Measurements from ENCODE around the gene EIF3I. TPM values are rescaled to one million over a fixed set of nuclear protein-coding genes. Genes with fewer than 3 reads are reported as not detected.

Gene EIF3I
- 283 and 299 TPM in 2 replicates for total RNA-seq (2014; rRNA removed; shearing (Covaris generic))

- peak; percentile 78 for DNase-seq (ENCODE audit: low spot score)
Measured at GRCh38 chr1:32221980-32222755, at the start of gene EIF3I, which contains the start of gene TMEM234. EIF3I (plus strand) TSS chr1:32222407; CDS start chr1:32222442, 35 bp downstream. TMEM234 (minus strand) TSS chr1:32222353; CDS start chr1:32222322, 31 bp downstream.

GRCh38 chr1:32172621-32173245 is 49.5 kb upstream of the EIF3I start:
- DNase-seq (ENCODE audit: low spot score) = peak; percentile 22

- DNase-seq (ENCODE audit: low spot score) = no peak
Measured at GRCh38 chr1:32178380-32179192, 43.6 kb upstream of the EIF3I start.

- no peak for DNase-seq (ENCODE audit: low spot score)
Measured at GRCh38 chr1:32179193-32179442, 43.1 kb upstream of the EIF3I start.

- peak; percentile 44 for DNase-seq (ENCODE audit: low spot score)
Measured at GRCh38 chr1:32179443-32180185, 42.6 kb upstream of the EIF3I start, which contains the start of gene TXLNA. TXLNA (plus strand) TSS chr1:32179675; CDS start chr1:32180346, 671 bp downstream.

- no peak for DNase-seq (ENCODE audit: low spot score)
Measured at GRCh38 chr1:32180186-32181060, 41.8 kb upstream of the EIF3I start.

- no peak for DNase-seq (ENCODE audit: low spot score)
Measured at GRCh38 chr1:32181065-32181464, 41.1 kb upstream of the EIF3I start.

- DNase-seq (ENCODE audit: low spot score) = no peak
Measured at GRCh38 chr1:32181563-32181962, 40.6 kb upstream of the EIF3I start.

- no peak for DNase-seq (ENCODE audit: low spot score)
Measured at GRCh38 chr1:32182060-32182459, 40.1 kb upstream of the EIF3I start.

GRCh38 chr1:32184650-32185049 is 37.6 kb upstream of the EIF3I start:
- no peak for DNase-seq (ENCODE audit: low spot score)

- no peak for DNase-seq (ENCODE audit: low spot score)
Measured at GRCh38 chr1:32186077-32186476, 36.1 kb upstream of the EIF3I start.

GRCh38 chr1:32186491-32186890 is 35.7 kb upstream of the EIF3I start:
- DNase-seq (ENCODE audit: low spot score) = no peak

GRCh38 chr1:32187850-32188249 is 34.4 kb upstream of the EIF3I start:
- no peak for DNase-seq (ENCODE audit: low spot score)

- no peak for DNase-seq (ENCODE audit: low spot score)
Measured at GRCh38 chr1:32192220-32192948, 29.8 kb upstream of the EIF3I start.

GRCh38 chr1:32194984-32195383 is 27.2 kb upstream of the EIF3I start:
- no peak for DNase-seq (ENCODE audit: low spot score)

GRCh38 chr1:32195531-32195930 is 26.7 kb upstream of the EIF3I start:
- DNase-seq (ENCODE audit: low spot score) = no peak

GRCh38 chr1:32195972-32196823 is 26.0 kb upstream of the EIF3I start:
- no peak for DNase-seq (ENCODE audit: low spot score)

- no peak for DNase-seq (ENCODE audit: low spot score)
Measured at GRCh38 chr1:32197074-32197473, 25.1 kb upstream of the EIF3I start.

GRCh38 chr1:32197837-32198236 is 24.4 kb upstream of the EIF3I start:
- no peak for DNase-seq (ENCODE audit: low spot score)

All from A172 (cell line).